HG02678 (cell line): ENCODE results near the gene GPR12.
"Not testable (repeated sequence)": the region's sequence is repeated elsewhere in the genome, so short reads cannot be mapped to it uniquely, and the experiment has no call there.

Experiments
- ATAC-seq: cut with Tn5 transposase; IDR thresholded peaks from one replicate; pipeline ENCODE4 v1.9.1; 2021; ENCODE audit warnings: mild to moderate bottlenecking, moderate library complexity; ENCODE audit not compliant: unreplicated experiment

GPR12 gene

DNA sequence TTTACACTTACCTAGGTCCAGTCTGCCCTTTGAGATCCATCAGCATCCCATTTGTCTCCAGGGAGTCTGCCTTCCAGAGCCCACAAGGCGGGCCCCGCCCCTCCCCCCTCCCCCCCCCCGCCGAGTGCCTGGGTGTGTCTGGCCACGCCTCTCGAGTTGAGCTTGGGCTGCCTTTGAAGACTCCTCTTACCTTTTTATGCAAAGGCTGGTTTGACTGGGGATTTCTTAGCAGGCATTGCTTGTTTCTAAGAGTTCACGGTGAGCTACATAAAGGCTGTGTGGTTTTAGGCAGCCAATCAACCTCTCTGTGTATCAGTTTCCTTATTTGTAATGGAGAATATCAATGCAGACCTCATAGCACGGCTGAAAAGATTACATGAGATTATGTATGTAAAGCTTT lies 11.3 kb downstream of the GPR12 start:
- no peak for ATAC-seq

DNA sequence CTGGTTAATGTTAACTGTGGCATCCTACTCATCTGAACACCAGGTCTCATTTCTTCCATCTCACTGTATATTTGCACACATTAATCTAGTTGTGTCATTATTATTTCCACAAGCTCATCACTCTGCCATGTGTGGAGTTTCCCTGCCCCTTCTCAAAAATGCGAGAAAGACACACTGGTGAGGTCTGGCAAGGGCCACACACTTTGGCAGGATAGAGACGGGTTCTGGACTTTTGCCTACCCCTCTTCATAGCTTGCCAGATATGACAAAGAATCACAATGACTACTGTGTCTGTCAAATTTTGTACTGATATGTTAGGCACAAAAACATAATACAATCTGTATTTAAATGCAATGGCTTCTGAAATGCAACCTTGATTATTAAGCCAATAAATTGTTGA lies 12.9 kb downstream of the GPR12 start:
- no peak for ATAC-seq

GRCh38 chr13:26743971-26744370 lies 16.6 kb downstream of the GPR12 start:
- no peak for ATAC-seq

- ATAC-seq, result no peak
Observed at GRCh38 chr13:26742691-26743358, 17.8 kb downstream of the GPR12 start.

GRCh38 chr13:26735677-26736076 lies 24.9 kb downstream of the GPR12 start:
- no peak for ATAC-seq

GRCh38 chr13:26727633-26728032 lies 33.0 kb downstream of the GPR12 start:
- ATAC-seq, result no peak

DNA sequence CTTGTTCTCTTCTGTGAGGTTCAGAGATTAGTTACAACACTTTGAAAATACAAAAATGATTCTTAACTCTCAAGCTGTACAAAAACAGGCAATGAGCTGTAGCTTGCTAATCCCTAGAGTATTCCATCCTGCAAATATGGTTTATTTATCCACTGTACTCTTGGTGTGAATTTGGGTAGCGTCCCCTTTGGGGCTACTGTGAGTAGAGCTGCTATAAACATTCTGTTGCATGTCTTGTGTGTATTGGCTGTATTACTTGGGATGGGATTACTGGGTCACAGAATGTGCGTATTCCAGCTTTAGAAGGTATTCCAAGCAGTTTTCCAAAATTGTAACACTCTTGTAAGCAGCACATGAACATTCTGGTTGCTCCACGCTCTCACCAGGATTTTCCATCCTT lies 33.5 kb downstream of the GPR12 start:
- no peak for ATAC-seq

- no peak for ATAC-seq
Observed at GRCh38 chr13:26726684-26727083, 33.9 kb downstream of the GPR12 start.

DNA sequence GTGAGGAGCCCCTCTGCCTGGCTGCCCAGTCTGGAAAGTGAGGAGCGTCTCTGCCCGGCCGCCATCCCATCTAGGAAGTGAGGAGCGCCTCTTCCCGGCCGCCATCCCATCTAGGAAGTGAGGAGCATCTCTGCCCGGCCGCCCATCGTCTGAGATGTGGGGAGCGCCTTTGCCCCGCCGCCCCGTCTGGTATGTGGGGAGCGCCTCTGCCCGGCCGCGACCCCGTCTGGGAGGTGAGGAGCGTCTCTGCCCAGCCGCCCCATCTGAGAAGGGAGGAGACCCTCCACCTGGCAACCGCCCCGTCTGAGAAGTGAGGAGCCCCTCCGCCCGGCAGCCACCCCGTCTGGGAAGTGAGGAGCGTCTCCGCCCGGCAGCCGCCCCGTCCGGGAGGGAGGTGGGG lies 37.0 kb downstream of the GPR12 start:
- ATAC-seq, result not testable (repeated sequence)

GRCh38 chr13:26722321-26722720 lies 38.3 kb downstream of the GPR12 start:
- ATAC-seq, result no peak

GRCh38 chr13:26721251-26722121 lies 39.1 kb downstream of the GPR12 start:
- ATAC-seq, result no peak

DNA sequence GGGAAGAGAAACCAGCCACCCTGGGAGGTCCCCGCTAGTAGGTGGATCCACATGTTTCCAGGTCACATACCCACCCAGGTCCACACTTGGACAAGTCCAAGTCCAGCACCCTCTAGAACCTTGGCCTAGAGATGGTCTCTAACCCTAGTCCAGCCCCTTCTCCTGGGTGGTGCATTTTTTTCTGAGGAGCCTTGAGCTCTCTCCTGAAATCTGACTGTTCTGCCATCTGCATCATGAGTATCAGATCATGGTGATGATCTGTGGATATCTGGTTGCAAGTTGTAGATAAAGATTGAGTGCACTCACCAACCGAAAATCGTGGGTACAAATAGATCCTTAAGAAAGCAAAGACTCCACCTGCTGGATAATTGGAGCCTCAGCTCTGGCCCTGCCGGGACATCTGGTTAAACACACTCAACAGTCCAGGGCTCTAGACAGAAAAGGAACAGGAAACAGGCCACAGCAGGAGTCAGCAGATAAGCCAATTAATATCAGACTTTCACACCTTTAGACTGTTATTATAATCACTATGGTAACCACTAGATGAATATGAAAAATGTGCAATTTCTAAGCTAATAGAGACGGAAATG lies 41.1 kb downstream of the GPR12 start:
- no peak for ATAC-seq

DNA sequence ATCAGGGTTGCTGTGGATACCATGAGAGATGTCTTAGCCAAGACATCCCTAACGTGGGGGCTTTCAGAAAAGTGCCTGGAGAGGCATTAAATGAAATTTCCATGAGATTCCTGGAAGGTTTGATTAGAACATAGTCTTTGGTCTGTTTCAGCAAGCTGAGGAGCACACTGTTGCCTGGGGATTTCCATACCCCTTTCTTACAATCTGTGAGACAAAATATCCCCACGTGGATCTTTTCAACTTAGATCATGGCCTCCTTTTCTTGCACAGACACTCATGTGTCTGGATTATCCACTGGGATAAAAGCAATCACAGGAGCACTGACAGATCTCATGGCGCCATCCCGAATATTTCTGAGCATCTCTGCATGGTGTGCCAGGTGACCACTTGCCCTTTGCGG lies 41.7 kb downstream of the GPR12 start:
- no peak for ATAC-seq

DNA sequence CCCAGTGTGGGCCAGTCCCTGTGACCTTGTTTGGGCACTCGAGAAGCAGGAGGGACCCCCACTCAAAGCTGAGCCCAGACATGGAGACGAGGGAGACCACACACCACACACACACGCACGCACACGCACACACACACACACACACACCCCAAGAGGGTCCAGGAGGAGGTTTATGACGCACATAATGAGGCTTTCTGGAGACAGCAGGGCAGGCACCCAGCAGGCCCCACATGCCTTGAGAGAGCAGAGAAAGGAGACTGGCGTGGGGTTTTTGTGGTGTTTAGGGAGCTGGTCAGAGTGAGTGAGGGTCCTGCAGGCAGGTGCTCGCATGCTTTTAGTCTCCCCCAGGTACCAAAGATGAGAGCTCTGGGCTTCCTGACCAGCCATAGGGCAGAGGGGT lies 42.4 kb downstream of the GPR12 start:
- no peak for ATAC-seq

GRCh38 chr13:26716984-26717383 lies 43.6 kb downstream of the GPR12 start:
- ATAC-seq, result no peak

DNA sequence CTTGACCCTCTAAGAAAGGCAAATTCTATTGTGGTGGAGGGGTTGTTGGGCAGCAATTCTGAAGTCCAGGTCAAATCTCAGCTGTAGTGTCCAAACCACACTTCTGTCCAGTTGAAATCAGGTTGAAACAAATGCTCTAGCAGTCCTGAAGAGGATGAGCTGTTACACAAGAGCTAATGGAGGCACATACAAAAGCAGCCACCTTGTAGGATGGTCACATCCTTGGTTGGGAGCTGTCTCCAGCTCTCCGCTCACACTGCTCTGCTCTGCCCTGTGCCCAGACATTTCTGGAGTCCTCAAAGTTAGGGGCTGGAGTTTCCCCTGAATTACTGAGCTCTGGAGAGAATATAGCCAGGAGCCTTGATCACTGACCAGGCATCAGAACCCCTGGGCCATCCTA lies 47.2 kb downstream of the GPR12 start:
- ATAC-seq, result no peak

GRCh38 chr13:26711211-26711610 lies 49.4 kb downstream of the GPR12 start:
- no peak for ATAC-seq

DNA sequence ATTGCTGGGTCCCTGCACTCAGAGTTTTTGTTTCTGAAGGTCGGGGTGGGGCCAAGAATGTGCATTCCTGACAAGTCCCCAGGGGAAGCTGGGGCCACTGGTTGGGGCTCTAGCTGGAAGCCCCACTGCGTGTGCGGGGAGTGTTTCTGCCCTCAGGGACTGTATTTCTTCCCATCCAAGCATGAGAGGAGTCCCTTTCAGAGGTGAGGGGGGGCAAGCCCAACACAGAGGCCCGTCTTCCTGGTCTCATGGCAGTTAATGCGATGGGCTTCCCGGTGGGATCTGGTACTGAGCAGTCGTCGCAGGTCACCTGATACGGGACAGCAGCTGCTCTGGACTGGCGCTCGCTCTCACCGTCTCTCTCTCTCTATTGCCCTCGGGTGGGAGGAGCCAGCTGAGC lies 50.4 kb downstream of the GPR12 start:
- ATAC-seq, result no peak

DNA sequence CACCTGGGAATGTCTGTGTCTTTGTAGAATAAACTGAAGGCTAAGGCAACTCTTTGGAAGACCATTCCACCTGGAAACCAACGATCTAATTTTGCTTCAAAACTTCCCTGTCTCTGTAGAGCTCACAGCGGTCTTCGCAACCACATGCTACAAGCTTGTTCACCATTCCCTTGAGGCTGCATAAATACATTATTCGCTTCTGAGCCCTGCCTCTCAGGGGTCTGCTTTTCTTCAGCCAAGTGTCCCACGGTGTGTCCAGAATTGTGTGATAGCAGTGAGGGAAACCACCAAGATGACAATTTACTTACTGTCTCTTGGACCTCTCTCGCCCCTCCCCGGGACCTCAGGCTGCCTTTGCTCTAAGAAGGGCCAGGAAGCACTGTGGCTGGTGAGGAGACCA lies 51.1 kb downstream of the GPR12 start:
- ATAC-seq, result no peak

GRCh38 chr13:26708007-26708297 lies 52.6 kb downstream of the GPR12 start:
- ATAC-seq, result no peak

- ATAC-seq, result no peak
Observed at GRCh38 chr13:26707122-26708006, 53.2 kb downstream of the GPR12 start.
